ENCODE results near the gene FNDC11. TPM values are rescaled to one million over a fixed set of nuclear protein-coding genes. Genes with fewer than 3 reads are reported as not detected.

The FNDC11 gene
- total RNA-seq, 1 experiment from 2014 or later, result 2.5 TPM

- Histone ChIP-seq H3K14ac (ENCODE audit: insufficient read depth, low read length) (no peak overlapping the region), H2BK12ac (ENCODE audit: insufficient read length, low read depth, low read length) (no peak overlapping the region), H3K9me3 (ENCODE audit: control insufficient read depth, low read depth, low read length) (no peaks in the 10 kb centered on the region), H2AFZ (ENCODE audit: low read length) (no peak overlapping the region), H3K27ac (ENCODE audit: insufficient read length, low read depth, low read length) (no peak overlapping the region), H3K27me3 (ENCODE audit: insufficient read depth, low read length) (no peaks in the 10 kb centered on the region), H2BK5ac (ENCODE audit: insufficient read length, low read length) (no peak overlapping the region), H3K56ac (ENCODE audit: insufficient read length, low read depth, low read length) (no peak overlapping the region), H3K23me2 (ENCODE audit: insufficient read length, low read depth, low read length, poor library complexity, severe bottlenecking) (no peaks in the 10 kb centered on the region), H3K9ac (ENCODE audit: extremely low read depth, insufficient read length, low read length) (no peak overlapping the region), H2BK15ac (ENCODE audit: low read depth, low read length) (no peak overlapping the region), H2BK20ac (ENCODE audit: low read depth, low read length, poor library complexity, severe bottlenecking) (no peak overlapping the region), H3K23ac (ENCODE audit: insufficient read length, low read depth, low read length) (no peak overlapping the region), H3K4ac (ENCODE audit: low read depth, low read length) (no peak overlapping the region), H3K18ac (ENCODE audit: insufficient read length, low read depth, low read length) (no peak overlapping the region), H4K20me1 (ENCODE audit: control insufficient read depth, insufficient read depth, insufficient read length) (peaks cover 5% of the 10 kb centered on the region), H3K4me2 (ENCODE audit: insufficient read depth, insufficient read length, low read length) (no peak overlapping the region), H4K5ac (ENCODE audit: insufficient read length, low read depth, low read length) (no peak overlapping the region), H3K4me1 (ENCODE audit: insufficient read depth, low read length) (no peaks in the 10 kb centered on the region), H4K91ac (ENCODE audit: insufficient read length, low read depth, low read length) (no peak overlapping the region), H4K8ac (replicated peaks; ENCODE audit: insufficient read length, low read depth, low read length) (no peak overlapping the region), H3T11ph (ENCODE audit: low read length) (no peak overlapping the region), H3K79me2 (ENCODE audit: insufficient read depth, low read length) (no peaks in the 10 kb centered on the region), H2AK5ac (ENCODE audit: insufficient read length, low read length) (no peak overlapping the region), H2BK120ac (ENCODE audit: low read depth, low read length, poor library complexity, severe bottlenecking) (no peak overlapping the region), H3K79me1 (ENCODE audit: insufficient read depth, low read depth, low read length, poor library complexity, severe bottlenecking) (no peaks in the 10 kb centered on the region)
- no peak for TF ChIP-seq CTCF (conservative IDR thresholded peaks at IDR 0.05)
- H3K27ac Mint-ChIP-seq, result no peak overlapping the region; a peak in 1 of 7 replicates
- H3K4me1 Mint-ChIP-seq, result peaks cover 3 to 8% of the 10 kb centered on the region in 2 experiments; a peak in 3 of 4 replicates
- WGBS (ENCODE audit: extremely low coverage, insufficient read length, low lambda C conversion rate), result no CpG with 5 or more reads among the region's 14 CpGs
- no peaks in the 10 kb centered on the region for H3K9me3 Mint-ChIP-seq
- no peaks in the 10 kb centered on the region for H3K36me3 Mint-ChIP-seq (ENCODE audit: insufficient read depth in 1 of 3, low read depth in 3 of 3)
- H3K4me3 Mint-ChIP-seq, result no peak overlapping the region
- H3K27me3 Mint-ChIP-seq (ENCODE audit: low read depth), result no peaks in the 10 kb centered on the region
- DNase-seq, result no peak
These were observed 20.6 kb upstream of the FNDC11 start for GRCh38 chr20:63533388-63533787.
